PFSK-1 (cell line): ENCODE measurements around the gene ESYT2.

ENCODE experiments used
- POLR2AphosphoS5 ChIP-seq: IDR thresholded peaks from 2 replicates; pipeline ENCODE4 v1.6.1; 2012; ENCODE audit warnings: low read depth, mild to moderate bottlenecking, control low read depth, low read length, moderate library complexity
- REST ChIP-seq, 2 experiments: IDR thresholded peaks; 2 replicates each; pipeline versions ENCODE4 v1.6.1 to v1.8.0; 2011 to 2012; ENCODE audit warnings: low read depth in 2 of 2, low read length in 2 of 2, control low read depth in 1 of 2, inconsistent platforms in 1 of 2, mild to moderate bottlenecking in 1 of 2, moderate library complexity in 1 of 2; ENCODE audit not compliant: insufficient read depth in 1 of 2
- SIN3A ChIP-seq: IDR thresholded peaks from 2 replicates; pipeline ENCODE4 v1.6.1; 2012; ENCODE audit warnings: mild to moderate bottlenecking, low read length, moderate library complexity, borderline replicate concordance; ENCODE audit not compliant: insufficient read depth
- TAF1 ChIP-seq: IDR thresholded peaks from 2 replicates; pipeline ENCODE4 v1.6.1; 2012; ENCODE audit warnings: low read length, control low read depth, borderline replicate concordance; ENCODE audit not compliant: insufficient read depth

- TF ChIP-seq REST (IDR thresholded peaks at IDR 0.05; ENCODE audit: insufficient read depth in 1 of 2, low read depth in 2 of 2, low read length in 2 of 2) (no peak), POLR2AphosphoS5 (no peak; the same call in 1 of the 2 replicates), TAF1 (no peak), SIN3A (no peak)
Measured at GRCh38 chr7:158863611-158864506, 34.5 kb upstream of the ESYT2 start.
